Sigmoid colon (tissue), 7 donors: ENCODE measurements around the gene PCK2. TPM values are rescaled to one million over a fixed set of nuclear protein-coding genes. Genes with fewer than 3 reads are reported as not detected.

ENCODE experiments used
- DNase-seq: peaks from one replicate; pipeline ENCODE4 v3.0.0-alpha.2; 2019
- H3K27ac ChIP-seq, 4 donors: fragments of 200-600 bp; sonication (generic); one replicate each; pipeline ENCODE4 v1.5.1; 2016 to 2019; ENCODE audit warnings: mild to moderate bottlenecking in 1 of 4
- H3K27me3 ChIP-seq, 3 donors: fragments of 200-600 bp; sonication (generic); one replicate each; pipeline ENCODE4 v1.5.1; 2019; ENCODE audit warnings: mild to moderate bottlenecking in 1 of 3
- H3K36me3 ChIP-seq, 4 donors: fragments of 200-600 bp; sonication (generic); one replicate each; pipeline ENCODE4 v1.5.1; 2016 to 2019
- H3K4me1 ChIP-seq, 4 donors: fragments of 200-600 bp; sonication (generic); one replicate each; pipeline ENCODE4 v1.5.1; 2017 to 2019
- H3K4me3 ChIP-seq, 4 donors: fragments of 200-600 bp; sonication (generic); one replicate each; pipeline ENCODE4 v1.5.1; 2017 to 2019; ENCODE audit warnings: mild to moderate bottlenecking in 2 of 4, moderate library complexity in 1 of 4
- H3K9me3 ChIP-seq, 4 donors: fragments of 200-600 bp in 3 of 4; sonication (generic) in 3 of 4; one replicate each; pipeline versions ENCODE4 v1.5.1 to v1.6.1; 2013 to 2019
- EP300 ChIP-seq, 4 donors: sonication (generic); formaldehyde crosslinking; IDR thresholded peaks; one replicate each; pipeline ENCODE4 v1.6.1; 2017; ENCODE audit warnings: antibody characterized with exemption in 4 of 4
- POLR2A ChIP-seq, 2 donors: fragments of 450-650 bp; IDR thresholded peaks; one replicate each; pipeline ENCODE4 v1.6.1; 2016; ENCODE audit warnings: antibody characterized with exemption in 2 of 2, mild to moderate bottlenecking in 2 of 2, moderate library complexity in 2 of 2
- POLR2AphosphoS5 ChIP-seq, 4 donors: sonication (generic); formaldehyde crosslinking; IDR thresholded peaks; one replicate each; pipeline ENCODE4 v1.6.1; 2017; ENCODE audit warnings: antibody characterized with exemption in 4 of 4
- WGBS, 2 donors: extraction: QIAGEN DNeasy Blood & Tissue Kit; methylation state at CpG; one replicate each; pipeline ENCODE4 v1.1.7; 2013; 5-methylcytosine and 5-hydroxymethylcytosine counted together
- intact Hi-C: fragments of 100-400 bp; cut with DNase I; formaldehyde crosslinking; loops from one replicate; pipeline ENCODE4 v1.15.1; 2023
- polyA plus RNA-seq, 3 donors: library from polyadenylated mRNA; stranded (reverse); fragments of 200-250 nt; gene quantifications; one replicate each; pipeline ENCODE4 v1.2.3, GENCODE V29; 2013
- total RNA-seq, 4 donors: library from RNA; depleted of rRNA; stranded (reverse); fragments of >200 nt; gene quantifications; one replicate each; pipeline ENCODE4 v1.1.0, GENCODE V29; 2016
- TF ChIP-seq, protein P1 (sequence below), 4 experiments: fragments of 450-650 bp in 3 of 4; fragments of 200-600 bp in 1 of 4; IDR thresholded peaks; one replicate each; pipeline ENCODE4 v1.5.1; 2016 to 2019; ENCODE audit warnings: antibody characterized with exemption in 4 of 4, mild to moderate bottlenecking in 3 of 4, moderate library complexity in 2 of 4
- donor health status: healthy with polysubstance abuse.
- donor health status: Bipolar disorder and iron deficiency.
- donor health status: healthy.

The PCK2 gene
- total and polyA plus RNA-seq, 7 donors, result 7.1 to 109 (median 12.2) TPM

DNA sequence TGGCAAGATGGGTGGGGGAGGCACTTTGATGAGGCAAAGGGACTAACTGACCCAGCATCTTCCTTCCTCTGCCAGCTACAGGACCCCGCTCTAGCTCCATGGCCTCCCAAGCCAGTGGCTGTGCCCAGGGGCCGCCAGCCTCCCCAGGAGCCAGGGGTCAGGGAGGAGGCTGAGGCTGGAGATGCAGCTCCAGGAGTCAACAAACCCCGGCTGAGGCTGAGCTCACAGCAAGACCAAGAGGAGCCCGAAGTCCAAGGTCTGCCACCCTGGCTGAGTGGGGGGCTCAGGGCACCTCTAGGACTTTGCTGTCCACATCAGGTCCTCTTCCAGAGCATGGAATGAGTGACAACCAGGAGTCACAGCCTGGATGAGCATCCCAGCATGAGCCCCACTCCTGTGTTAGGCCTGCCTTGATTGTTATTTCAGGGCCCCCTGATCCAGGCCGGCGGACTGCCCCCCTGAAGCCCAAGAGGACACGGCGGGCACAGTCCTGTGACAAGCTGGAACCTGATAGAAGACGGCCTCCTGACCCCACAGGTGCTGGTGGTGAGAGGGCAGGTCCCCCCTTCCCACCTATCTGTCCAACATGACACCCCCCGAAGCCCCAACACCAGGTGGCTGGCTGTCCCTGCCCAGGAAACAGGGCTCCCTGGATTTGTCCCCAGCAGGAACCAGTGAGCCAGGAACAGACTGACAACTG lies 25.2 kb upstream of the PCK2 start:
- Histone ChIP-seq H3K4me3 (no peak overlapping the region), H3K27ac (no peak overlapping the region), H3K9me3 (no peaks in the 10 kb centered on the region), H3K36me3 (no peaks in the 10 kb centered on the region), H3K4me1 (peaks cover 0 to 18% (median 17%) of the 10 kb centered on the region in 4 donors), H3K27me3 (peaks cover 0 to 15% (median 0%) of the 10 kb centered on the region in 3 donors)
- DNase-seq, result peak; percentile 46
- no peak for TF ChIP-seq POLR2AphosphoS5 (IDR thresholded peaks at IDR 0.05)
- TF ChIP-seq, protein P1, sequence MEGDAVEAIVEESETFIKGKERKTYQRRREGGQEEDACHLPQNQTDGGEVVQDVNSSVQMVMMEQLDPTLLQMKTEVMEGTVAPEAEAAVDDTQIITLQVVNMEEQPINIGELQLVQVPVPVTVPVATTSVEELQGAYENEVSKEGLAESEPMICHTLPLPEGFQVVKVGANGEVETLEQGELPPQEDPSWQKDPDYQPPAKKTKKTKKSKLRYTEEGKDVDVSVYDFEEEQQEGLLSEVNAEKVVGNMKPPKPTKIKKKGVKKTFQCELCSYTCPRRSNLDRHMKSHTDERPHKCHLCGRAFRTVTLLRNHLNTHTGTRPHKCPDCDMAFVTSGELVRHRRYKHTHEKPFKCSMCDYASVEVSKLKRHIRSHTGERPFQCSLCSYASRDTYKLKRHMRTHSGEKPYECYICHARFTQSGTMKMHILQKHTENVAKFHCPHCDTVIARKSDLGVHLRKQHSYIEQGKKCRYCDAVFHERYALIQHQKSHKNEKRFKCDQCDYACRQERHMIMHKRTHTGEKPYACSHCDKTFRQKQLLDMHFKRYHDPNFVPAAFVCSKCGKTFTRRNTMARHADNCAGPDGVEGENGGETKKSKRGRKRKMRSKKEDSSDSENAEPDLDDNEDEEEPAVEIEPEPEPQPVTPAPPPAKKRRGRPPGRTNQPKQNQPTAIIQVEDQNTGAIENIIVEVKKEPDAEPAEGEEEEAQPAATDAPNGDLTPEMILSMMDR (IDR thresholded peaks at IDR 0.05), result no peak
- no peak for TF ChIP-seq POLR2A (IDR thresholded peaks at IDR 0.05)
- no peak for TF ChIP-seq EP300 (IDR thresholded peaks at IDR 0.05)
- intact Hi-C loops, result no loop called here
- WGBS, 2 donors, result 90 to 91% methylated on average over 10 of the region's 10 CpGs

DNA sequence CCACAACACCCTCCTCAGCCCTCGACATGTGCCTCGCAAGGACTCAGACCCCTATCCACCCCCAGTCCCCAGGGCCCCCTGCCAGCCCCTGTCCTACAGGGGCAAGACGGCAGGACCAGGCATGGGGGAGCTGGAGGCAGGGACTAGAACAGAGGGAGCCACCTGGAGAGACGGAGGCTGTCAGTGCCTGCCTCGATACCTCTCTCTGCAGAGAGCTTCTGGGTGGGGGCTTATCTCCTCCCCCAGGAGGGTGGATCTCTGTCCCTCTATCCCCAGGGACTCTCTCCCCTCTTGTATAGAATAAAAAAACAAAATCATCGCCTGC lies 24.7 kb upstream of the PCK2 start:
- Histone ChIP-seq H3K36me3 (no peaks in the 10 kb centered on the region), H3K9me3 (no peaks in the 10 kb centered on the region), H3K4me3 (no peak overlapping the region), H3K4me1 (peaks cover 0 to 18% (median 17%) of the 10 kb centered on the region in 4 donors), H3K27me3 (peaks cover 0 to 16% (median 0%) of the 10 kb centered on the region in 3 donors), H3K27ac (no peak overlapping the region)
- WGBS, 2 donors, result 87 to 93% methylated on average over 6 of the region's 6 CpGs
- TF ChIP-seq, protein P1 (IDR thresholded peaks at IDR 0.05), result no peak
- TF ChIP-seq POLR2AphosphoS5 (IDR thresholded peaks at IDR 0.05) (no peak), POLR2A (IDR thresholded peaks at IDR 0.05) (no peak), EP300 (IDR thresholded peaks at IDR 0.05) (no peak)
- peak; percentile 43 for DNase-seq
- intact Hi-C loops, result no loop called here

- DNase-seq, result peak; percentile 29
- TF ChIP-seq, protein P1 (IDR thresholded peaks at IDR 0.05), result no peak
- TF ChIP-seq POLR2A (IDR thresholded peaks at IDR 0.05), result no peak
- no peak for TF ChIP-seq POLR2AphosphoS5 (IDR thresholded peaks at IDR 0.05)
- TF ChIP-seq EP300 (IDR thresholded peaks at IDR 0.05), result no peak
- WGBS, 2 donors, result 84 to 89% methylated on average over 10 of the region's 10 CpGs
- peaks cover 0 to 18% (median 17%) of the 10 kb centered on the region in 4 donors for H3K4me1 ChIP-seq
- no peak overlapping the region for H3K27ac ChIP-seq
- H3K27me3 ChIP-seq, result peaks cover 0 to 16% (median 0%) of the 10 kb centered on the region in 3 donors
- no peaks in the 10 kb centered on the region for H3K36me3 ChIP-seq
- intact Hi-C loops, result no loop called here
- no peak overlapping the region for H3K4me3 ChIP-seq
- no peaks in the 10 kb centered on the region for H3K9me3 ChIP-seq
Observed at GRCh38 chr14:24070285-24071143, 23.6 kb upstream of the PCK2 start.

DNA sequence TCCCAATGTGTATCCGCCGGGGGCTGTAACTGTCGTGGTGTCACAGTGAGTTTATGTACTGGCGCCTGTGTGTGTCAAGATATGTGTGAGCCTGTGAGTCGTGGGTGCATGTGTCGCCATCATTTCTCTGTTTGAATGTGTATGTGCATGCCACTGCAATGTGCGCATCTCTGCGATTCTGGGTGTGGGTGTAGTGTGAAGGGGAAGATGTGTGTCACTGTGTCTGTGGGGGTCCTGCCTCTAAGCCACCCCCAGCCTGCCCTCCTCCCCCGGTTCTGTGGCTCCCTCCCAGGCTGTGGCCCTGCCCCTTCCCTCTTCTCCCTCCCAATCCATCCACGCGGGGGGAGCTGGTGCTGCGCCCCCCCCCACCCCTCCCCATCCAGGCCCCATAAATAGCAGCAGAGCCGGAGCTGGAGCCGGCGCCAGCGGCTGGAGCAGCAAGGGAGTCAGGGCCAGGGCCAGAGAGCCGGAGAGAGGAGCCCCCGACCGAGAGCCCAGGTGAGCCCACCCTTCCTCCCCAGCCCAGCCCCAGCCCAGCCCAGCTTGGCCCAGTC lies 22.9 kb upstream of the PCK2 start, which contains the start of gene CPNE6:
TSS of gene CPNE6 (plus strand) at position 419 of the 554 bp plus-strand sequence. CDS start 1,375 bp downstream, outside the sequence.
- DNase-seq, result no peak
- H3K4me3 ChIP-seq, result no peak within 1 kb of the TSS
- 71 to 73% methylated on average over 19 of the region's 19 CpGs for WGBS, 2 donors
- TF ChIP-seq POLR2AphosphoS5 (IDR thresholded peaks at IDR 0.05) (no peak), POLR2A (IDR thresholded peaks at IDR 0.05) (no peak), EP300 (IDR thresholded peaks at IDR 0.05) (no peak)
- TF ChIP-seq, protein P1 (IDR thresholded peaks at IDR 0.05), result no peak
- intact Hi-C loops, result no loop called here
- H3K36me3 ChIP-seq, result no peaks in the 10 kb centered on the region
- H3K27ac ChIP-seq, result no peak within 1 kb of the TSS
- no peaks in the 10 kb centered on the region for H3K9me3 ChIP-seq
- peaks cover 0 to 16% (median 0%) of the 10 kb centered on the region in 3 donors for H3K27me3 ChIP-seq
- H3K4me1 ChIP-seq, result peaks cover 0 to 18% (median 17%) of the 10 kb centered on the region in 4 donors
